Liver (tissue), 9 donors: ENCODE results near the gene TMPRSS7. TPM values are rescaled to one million over a fixed set of nuclear protein-coding genes. Genes with fewer than 3 reads are reported as not detected.
"Not testable (repeated sequence)": the region's sequence is repeated elsewhere in the genome, so short reads cannot be mapped to it uniquely, and the experiment has no call there.

Experiments used
- DNase-seq: peaks from one replicate; pipeline ENCODE4 v3.0.0-alpha.2; 2017; ENCODE audit warnings: low spot score
- H3K27ac ChIP-seq, 2 donors: one replicate each; pipeline ENCODE4 v1.7.0; 2013; ENCODE audit warnings: inconsistent platforms in 2 of 2, low read length in 2 of 2, control low read depth in 1 of 2, low read depth in 1 of 2, mild to moderate bottlenecking in 1 of 2
- H3K27me3 ChIP-seq, 4 donors: one replicate each; pipeline versions ENCODE4 v1.6.1 to v1.7.0; 2013; ENCODE audit warnings: low read length in 3 of 4, inconsistent platforms in 1 of 4, mild to moderate bottlenecking in 1 of 4, moderate library complexity in 1 of 4; ENCODE audit not compliant: control insufficient read depth in 4 of 4, insufficient read depth in 4 of 4
- H3K36me3 ChIP-seq, 4 donors: one replicate each; pipeline versions ENCODE4 v1.6.1 to v1.7.0; 2013; ENCODE audit warnings: low read length in 3 of 4, mild to moderate bottlenecking in 3 of 4, low read depth in 1 of 4, moderate library complexity in 1 of 4; ENCODE audit not compliant: control insufficient read depth in 4 of 4, insufficient read depth in 3 of 4
- H3K4me1 ChIP-seq, 4 donors: one replicate each; pipeline versions ENCODE4 v1.6.1 to v1.7.0; 2013; ENCODE audit warnings: low read length in 3 of 4, mild to moderate bottlenecking in 3 of 4, moderate library complexity in 1 of 4; ENCODE audit not compliant: control insufficient read depth in 4 of 4, insufficient read depth in 4 of 4
- H3K4me3 ChIP-seq, 3 donors: one replicate each; pipeline versions ENCODE4 v1.6.1 to v1.7.0; 2013; ENCODE audit warnings: low read length in 3 of 3, control low read depth in 1 of 3, low read depth in 1 of 3, mild to moderate bottlenecking in 1 of 3
- H3K9ac ChIP-seq, 2 donors: one replicate each; pipeline ENCODE4 v1.7.0; 2013; ENCODE audit warnings: low read length in 2 of 2, mild to moderate bottlenecking in 2 of 2, moderate library complexity in 2 of 2, control low read depth in 1 of 2, low read depth in 1 of 2
- H3K9me3 ChIP-seq, 4 donors: one replicate each; pipeline versions ENCODE4 v1.6.1 to v1.7.0; 2013; ENCODE audit warnings: low read length in 3 of 4; ENCODE audit not compliant: control insufficient read depth in 4 of 4
- ATF3 ChIP-seq: IDR thresholded peaks from 2 replicates; pipeline ENCODE4 v1.6.1; 2016; ENCODE audit warnings: antibody characterized with exemption
- CTCF ChIP-seq: fragments of 150-350 bp; IDR thresholded peaks from 2 replicates; pipeline ENCODE4 v1.5.1; 2017; ENCODE audit warnings: improper control_type of control experiment, low read depth, low read length; ENCODE audit not compliant: missing input control
- EGR1 ChIP-seq, 2 donors: IDR thresholded peaks; 2 replicates each; pipeline ENCODE4 v1.6.1; 2016 to 2018; ENCODE audit warnings: antibody characterized with exemption in 2 of 2, low read depth in 2 of 2
- FOXA1 ChIP-seq: IDR thresholded peaks from 2 replicates; pipeline ENCODE4 v1.6.1; 2016; ENCODE audit warnings: antibody characterized with exemption
- FOXA2 ChIP-seq: IDR thresholded peaks from 2 replicates; pipeline ENCODE4 v1.6.1; 2016; ENCODE audit warnings: antibody characterized with exemption
- GABPA ChIP-seq, 2 donors: IDR thresholded peaks in 1 of 2; conservative IDR thresholded peaks in 1 of 2; 2 replicates each; pipeline ENCODE4 v1.6.1; 2016; ENCODE audit warnings: antibody characterized with exemption in 2 of 2, mild to moderate bottlenecking in 1 of 2, moderate library complexity in 1 of 2
- HNF4A ChIP-seq, 2 donors: conservative IDR thresholded peaks; 2 replicates each; pipeline ENCODE4 v1.6.1; 2016; ENCODE audit warnings: antibody characterized with exemption in 2 of 2, mild to moderate bottlenecking in 2 of 2
- HNF4G ChIP-seq: IDR thresholded peaks from 2 replicates; pipeline ENCODE4 v1.6.1; 2016; ENCODE audit warnings: antibody characterized with exemption
- JUND ChIP-seq, 2 donors: IDR thresholded peaks; 2 replicates each; pipeline ENCODE4 v1.6.1; 2016; ENCODE audit warnings: antibody characterized with exemption in 2 of 2
- NR2F2 ChIP-seq: IDR thresholded peaks from 2 replicates; pipeline ENCODE4 v1.6.1; 2016; ENCODE audit warnings: antibody characterized with exemption
- RAD21 ChIP-seq, 2 donors: IDR thresholded peaks; 2 replicates each; pipeline ENCODE4 v1.6.1; 2016; ENCODE audit warnings: antibody characterized with exemption in 2 of 2, mild to moderate bottlenecking in 2 of 2
- REST ChIP-seq: IDR thresholded peaks from 2 replicates; pipeline ENCODE4 v1.6.1; 2016; ENCODE audit warnings: antibody characterized with exemption, mild to moderate bottlenecking
- RXRA ChIP-seq, 2 donors: IDR thresholded peaks; 2 replicates each; pipeline ENCODE4 v1.6.1; 2017 to 2018; ENCODE audit warnings: antibody characterized with exemption in 2 of 2, mild to moderate bottlenecking in 1 of 2
- SP1 ChIP-seq: IDR thresholded peaks from 2 replicates; pipeline ENCODE4 v1.6.1; 2018; ENCODE audit warnings: antibody characterized with exemption, mild to moderate bottlenecking
- TAF1 ChIP-seq: conservative IDR thresholded peaks from 2 replicates; pipeline ENCODE4 v1.6.1; 2016; ENCODE audit warnings: antibody characterized with exemption, mild to moderate bottlenecking
- YY1 ChIP-seq: IDR thresholded peaks from 2 replicates; pipeline ENCODE4 v1.6.1; 2016; ENCODE audit warnings: antibody characterized with exemption, mild to moderate bottlenecking
- ZBTB33 ChIP-seq: IDR thresholded peaks from 2 replicates; pipeline ENCODE4 v1.6.1; 2016; ENCODE audit warnings: antibody characterized with exemption
- WGBS: extraction: QIAGEN DNeasy Blood & Tissue Kit; methylation state at CpG from one replicate; pipeline ENCODE4 v1.1.7; 2013; 5-methylcytosine and 5-hydroxymethylcytosine counted together
- polyA plus RNA-seq, 2 donors: library from polyadenylated mRNA; stranded (reverse) in 1 of 2; unstranded in 1 of 2; fragments of 200-250 nt in 1 of 2; fragments of >200 nt in 1 of 2; fragmentation: Nextera tagmentation in 1 of 2; extraction: Ambion mirVana in 1 of 2; gene quantifications; one replicate each; pipeline versions ENCODE4 v1.2.1 to v1.2.3, GENCODE V29; 2013 to 2015
- total RNA-seq, 2 donors: library from RNA; depleted of rRNA; stranded (reverse); fragments of >200 nt; gene quantifications; one replicate each; pipeline ENCODE4 v1.2.3, GENCODE V29; 2014
- TF ChIP-seq, protein P1 (sequence below): IDR thresholded peaks from 2 replicates; pipeline ENCODE4 v1.6.1; 2016; ENCODE audit warnings: antibody characterized with exemption
- donor health status: healthy.
- donor health status: healthy.
- donor health status: healthy.
- donor health status: healthy.
- donor health status: healthy.

Gene TMPRSS7
- total and polyA plus RNA-seq, 4 donors: not detected

DNA sequence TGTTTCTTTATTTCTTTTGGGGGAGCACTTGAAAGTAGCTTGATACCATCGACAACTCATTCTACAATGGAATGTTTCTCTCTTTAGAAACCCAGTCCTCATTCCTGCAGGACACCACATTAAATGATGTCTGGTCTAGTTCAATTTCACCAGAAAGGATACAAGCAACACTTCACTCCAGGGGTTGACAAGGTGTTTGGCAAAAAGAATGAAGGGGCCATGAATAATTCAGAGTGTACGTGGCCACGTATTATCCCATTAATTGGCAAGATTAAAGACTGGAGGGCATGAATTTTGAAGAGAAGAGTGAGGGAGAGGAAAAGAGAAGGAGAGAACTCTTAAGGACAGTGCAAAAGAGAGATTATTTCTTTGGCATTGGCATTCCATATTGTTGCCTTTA is 705 bp downstream of the TMPRSS7 start:
- Histone ChIP-seq H3K4me3 (no peak overlapping the region), H3K27ac (no peak overlapping the region), H3K27me3 (no peaks in the 10 kb centered on the region), H3K9me3 (no peaks in the 10 kb centered on the region), H3K9ac (no peak overlapping the region), H3K4me1 (no peaks in the 10 kb centered on the region), H3K36me3 (no peaks in the 10 kb centered on the region)
- no peak for DNase-seq
- 89% methylated on average over 3 of the region's 3 CpGs for WGBS
- no peak for TF ChIP-seq HNF4A (conservative IDR thresholded peaks at IDR 0.05)
- no peak for TF ChIP-seq RXRA (IDR thresholded peaks at IDR 0.05)
- TF ChIP-seq FOXA2: no peak
- TF ChIP-seq ZBTB33: no peak
- no peak for TF ChIP-seq CTCF
- no peak for TF ChIP-seq ATF3
- TF ChIP-seq JUND (IDR thresholded peaks at IDR 0.05): no peak
- no peak for TF ChIP-seq NR2F2
- no peak for TF ChIP-seq EGR1 (IDR thresholded peaks at IDR 0.05; ENCODE audit: low read depth in 2 of 2)
- no peak for TF ChIP-seq GABPA (IDR thresholded peaks at IDR 0.05 in 1 of 2, conservative IDR thresholded peaks at IDR 0.05 in 1 of 2)
- no peak for TF ChIP-seq TAF1
- TF ChIP-seq YY1: no peak
- TF ChIP-seq FOXA1: no peak
- no peak for TF ChIP-seq HNF4G
- TF ChIP-seq RAD21 (IDR thresholded peaks at IDR 0.05): no peak
- TF ChIP-seq REST: no peak
- TF ChIP-seq SP1: no peak
- TF ChIP-seq, protein P1, sequence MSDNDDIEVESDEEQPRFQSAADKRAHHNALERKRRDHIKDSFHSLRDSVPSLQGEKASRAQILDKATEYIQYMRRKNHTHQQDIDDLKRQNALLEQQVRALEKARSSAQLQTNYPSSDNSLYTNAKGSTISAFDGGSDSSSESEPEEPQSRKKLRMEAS: no peak

GRCh38 chr3:112037194-112037593 is 2.7 kb downstream of the TMPRSS7 start:
- not testable (repeated sequence) for H3K9ac ChIP-seq, H3K4me1 ChIP-seq, H3K4me3 ChIP-seq, H3K27me3 ChIP-seq, H3K36me3 ChIP-seq, DNase-seq, H3K9me3 ChIP-seq, H3K27ac ChIP-seq
- WGBS: 67% methylated on average over 4 of the region's 4 CpGs
